C4-2B (cell line): ENCODE data around the gene MED13L.

Experiments
- ZFX ChIP-seq: fragments of 450-650 bp; IDR thresholded peaks from 2 replicates; pipeline ENCODE4 v1.6.1; 2017
- TF ChIP-seq, protein P1 (sequence below): fragments of 450-650 bp; conservative IDR thresholded peaks from 2 replicates; pipeline ENCODE4 v1.5.1; 2017; ENCODE audit warnings: mild to moderate bottlenecking

DNA sequence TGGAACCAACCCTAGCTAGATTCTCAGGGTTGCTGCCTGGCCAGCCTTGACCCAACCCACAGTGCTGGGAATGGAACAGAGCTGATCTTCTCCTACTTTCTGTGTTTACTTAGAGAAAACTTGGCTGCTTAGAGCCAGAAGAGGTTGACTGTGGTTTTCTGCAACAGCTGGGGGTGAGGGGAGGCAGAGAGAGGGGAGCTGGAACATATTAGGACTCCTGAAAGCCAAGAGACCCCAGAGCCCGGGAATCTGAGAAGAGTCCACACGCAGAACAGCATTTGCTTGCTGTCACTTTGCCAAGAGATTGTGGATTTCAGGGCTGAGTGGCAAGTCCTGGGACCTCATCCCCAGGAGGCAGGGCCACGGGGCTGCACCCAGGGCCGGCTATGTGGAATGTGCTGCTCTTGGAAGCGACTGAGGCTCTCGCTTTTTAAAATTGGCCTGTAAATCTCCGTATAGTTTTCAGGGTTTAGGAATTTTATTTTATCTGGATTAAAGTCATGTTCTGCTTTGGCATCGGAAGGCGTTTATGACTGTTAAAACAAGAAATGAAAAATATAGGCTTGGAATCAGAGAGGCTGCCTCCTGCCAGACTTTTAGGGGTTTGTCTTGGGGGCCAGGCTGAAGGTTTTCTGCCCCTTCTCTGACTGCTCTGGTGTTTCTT, 22.3 kb upstream of the MED13L start:
- TF ChIP-seq, protein P1, sequence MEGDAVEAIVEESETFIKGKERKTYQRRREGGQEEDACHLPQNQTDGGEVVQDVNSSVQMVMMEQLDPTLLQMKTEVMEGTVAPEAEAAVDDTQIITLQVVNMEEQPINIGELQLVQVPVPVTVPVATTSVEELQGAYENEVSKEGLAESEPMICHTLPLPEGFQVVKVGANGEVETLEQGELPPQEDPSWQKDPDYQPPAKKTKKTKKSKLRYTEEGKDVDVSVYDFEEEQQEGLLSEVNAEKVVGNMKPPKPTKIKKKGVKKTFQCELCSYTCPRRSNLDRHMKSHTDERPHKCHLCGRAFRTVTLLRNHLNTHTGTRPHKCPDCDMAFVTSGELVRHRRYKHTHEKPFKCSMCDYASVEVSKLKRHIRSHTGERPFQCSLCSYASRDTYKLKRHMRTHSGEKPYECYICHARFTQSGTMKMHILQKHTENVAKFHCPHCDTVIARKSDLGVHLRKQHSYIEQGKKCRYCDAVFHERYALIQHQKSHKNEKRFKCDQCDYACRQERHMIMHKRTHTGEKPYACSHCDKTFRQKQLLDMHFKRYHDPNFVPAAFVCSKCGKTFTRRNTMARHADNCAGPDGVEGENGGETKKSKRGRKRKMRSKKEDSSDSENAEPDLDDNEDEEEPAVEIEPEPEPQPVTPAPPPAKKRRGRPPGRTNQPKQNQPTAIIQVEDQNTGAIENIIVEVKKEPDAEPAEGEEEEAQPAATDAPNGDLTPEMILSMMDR, result no peak
- TF ChIP-seq ZFX, result no peak
